K562 (cell line): ENCODE measurements around the gene ZNF628. TPM values are rescaled to one million over a fixed set of nuclear protein-coding genes. Genes with fewer than 3 reads are reported as not detected.

Experiments
- ATAC-seq: fragments of 200-7000 bp; cut with Tn5 transposase; 3 replicates; pipeline ENCODE4 v1.9.1; 2020; ENCODE audit warnings: moderate library complexity
- BruUV-seq: library from RNA; stranded (reverse); fragments of 400-500 nt; replicated peaks from 2 replicates; lab custom pipeline; 2021; lab: Mats Ljungman, UMichigan
- CTCF ChIA-PET: fragments of 300-600 bp; formaldehyde crosslinking; extraction: SDS; loops from one replicate; lab custom pipeline; 2021; ENCODE audit warnings: low intra/inter-chr PET ratio; lab: Yijun Ruan, JAX
- POLR2A ChIA-PET: fragments of 300-600, 350-650 bp; sonication (Branson Sonifier 250); formaldehyde crosslinking; extraction: SDS; loops from one replicate; lab custom pipeline; 2021; ENCODE audit warnings: antibody characterized with exemption, inconsistent platforms; lab: Yijun Ruan, JAX
- DNase-seq, 4 experiments: peaks; one replicate each; pipeline versions ENCODE4 v3.0.0 to v3.0.0-alpha.2; 2011 to 2018; ENCODE audit warnings: low spot score in 3 of 4, mixed read lengths in 3 of 4; ENCODE audit errors: extremely low read depth in 1 of 4
- FAIRE-seq: peaks from 2 replicates; lab custom pipeline; 2011; peaks lifted over from hg19 to GRCh38; lab: Jason Lieb, UNC
- H2AFZ ChIP-seq: 2 replicates; pipeline ENCODE4 v1.6.0; 2011; ENCODE audit warnings: low read depth, low read length, control low read depth, inconsistent platforms
- H3K27ac ChIP-seq: fragments of 200-600 bp; 3 replicates; pipeline ENCODE4 v1.8.0; 2011; ENCODE audit warnings: low read depth, mild to moderate bottlenecking, control low read depth, inconsistent platforms, low read length, moderate library complexity, mixed read lengths; ENCODE audit errors: extremely low read depth
- H3K27me3 ChIP-seq, 2 experiments: fragments of 300-600 bp in 1 of 2; 2 replicates in 1 of 2; 3 replicates in 1 of 2; pipeline versions ENCODE4 v1.6.0 to v1.8.0; 2011; ENCODE audit warnings: inconsistent platforms in 2 of 2, low read length in 2 of 2, mild to moderate bottlenecking in 1 of 2, mixed read lengths in 1 of 2, moderate library complexity in 1 of 2; ENCODE audit not compliant: control insufficient read depth in 2 of 2, insufficient read depth in 2 of 2
- H3K36me3 ChIP-seq: fragments of 300-600 bp; 3 replicates; pipeline ENCODE4 v1.8.0; 2011; ENCODE audit warnings: mild to moderate bottlenecking, low read length, inconsistent platforms; ENCODE audit not compliant: control insufficient read depth, insufficient read depth
- H3K4me1 ChIP-seq, 2 experiments: fragments of 200-600 bp in 1 of 2; replicated peaks in 1 of 2; 2 replicates in 1 of 2; 3 replicates in 1 of 2; pipeline versions ENCODE4 v1.5.1 to v1.8.0; 2011; ENCODE audit warnings: inconsistent platforms in 2 of 2, low read length in 2 of 2, mild to moderate bottlenecking in 1 of 2, mixed read lengths in 1 of 2, moderate library complexity in 1 of 2; ENCODE audit not compliant: control insufficient read depth in 2 of 2, insufficient read depth in 2 of 2
- H3K4me2 ChIP-seq: 2 replicates; pipeline ENCODE4 v1.6.1; 2011; ENCODE audit warnings: low read length, control low read depth, inconsistent platforms, mixed read lengths; ENCODE audit not compliant: insufficient read depth
- H3K4me3 ChIP-seq: fragments of 200-600 bp; sonication (generic), shearing (Covaris generic); 2 replicates; pipeline ENCODE4 v1.5.1; 2016; ENCODE audit warnings: control low read depth, inconsistent platforms
- H3K79me2 ChIP-seq: fragments of 200-600 bp; 3 replicates; pipeline ENCODE4 v1.8.0; 2011; ENCODE audit warnings: low read length, inconsistent platforms; ENCODE audit not compliant: control insufficient read depth, insufficient read depth
- H3K9ac ChIP-seq, 2 experiments: 2 replicates each; pipeline versions ENCODE4 v1.6.0 to v1.6.1; 2011; ENCODE audit warnings: low read depth in 2 of 2, low read length in 2 of 2, control low read depth in 1 of 2, inconsistent platforms in 1 of 2, mild to moderate bottlenecking in 1 of 2, mixed read lengths in 1 of 2; ENCODE audit not compliant: insufficient read depth in 1 of 2
- H3K9me1 ChIP-seq: one replicate; pipeline ENCODE4 v1.6.0; 2011; ENCODE audit warnings: inconsistent platforms, mild to moderate bottlenecking, low read length, moderate library complexity; ENCODE audit not compliant: control insufficient read depth, insufficient read depth
- H3K9me3 ChIP-seq: replicated peaks from 2 replicates; pipeline ENCODE4 v1.5.1; 2011; ENCODE audit warnings: low read depth, low read length, inconsistent platforms; ENCODE audit not compliant: control insufficient read depth, insufficient read depth
- H4K20me1 ChIP-seq: replicated peaks from 2 replicates; pipeline ENCODE4 v1.6.1; 2011; ENCODE audit warnings: low read length, inconsistent platforms, mixed read lengths; ENCODE audit not compliant: control insufficient read depth, insufficient read depth
- IRF2 ChIP-seq: sonication (generic); formaldehyde crosslinking; IDR thresholded peaks from 2 replicates; pipeline ENCODE4 v1.8.1; 2022; ENCODE audit warnings: mild to moderate bottlenecking, missing genetic modification reagents
- WGBS: fragments of 100-300 bp; shearing (Covaris generic); methylation state at CpG from one replicate; pipeline ENCODE4 v1.1.6; 2016; ENCODE audit warnings: low coverage, mixed read lengths; ENCODE audit not compliant: insufficient coverage; ENCODE audit errors: missing lambda C conversion rate; 5-methylcytosine and 5-hydroxymethylcytosine counted together
- in situ Hi-C: fragments of 300-500 bp; cut with MboI; formaldehyde crosslinking; loops from 4 replicates; pipeline ENCODE4 v1.15.0; 2018; ENCODE audit warnings: inconsistent platforms, mixed read lengths
- intact Hi-C: fragments of 100-400 bp; cut with micrococcal nuclease; formaldehyde crosslinking; loops from 2 replicates; pipeline ENCODE4 v1.14.2; 2022
- polyA plus RNA-seq, 8 experiments: library from polyadenylated mRNA; depleted of rRNA in 4 of 8; stranded (reverse) in 5 of 8; unstranded in 3 of 8; fragments of >200 nt; fragmentation: Nextera tagmentation in 2 of 8; fragmentation: Illumina TruSeq in 1 of 8; extraction: Ambion mirVana in 2 of 8; extraction: Trizol in 1 of 8; gene quantifications; 2 replicates each; pipeline versions ENCODE4 v1.2.1 to v1.2.3, GENCODE V29; 2011 to 2014; ENCODE audit warnings: inconsistent platforms in 1 of 8, missing spikeins in 1 of 8
- total RNA-seq, 7 experiments: library from RNA; depleted of rRNA in 6 of 7; stranded (reverse); fragments of >200 nt in 6 of 7; fragmentation: Illumina TruSeq in 2 of 7; extraction: Trizol in 2 of 7; gene quantifications; 2 replicates each; pipeline versions ENCODE4 v1.2.1 to v1.2.3, GENCODE V29; 2011 to 2021; ENCODE audit warnings: low replicate concordance in 1 of 7
- TF ChIP-seq, protein P1 (sequence below): sonication (generic); formaldehyde crosslinking; IDR thresholded peaks from 2 replicates; pipeline ENCODE4 v1.9.0; 2022; ENCODE audit warnings: mild to moderate bottlenecking, missing genetic modification reagents
- TF ChIP-seq, protein P2 (sequence below): sonication (generic); formaldehyde crosslinking; IDR thresholded peaks from 2 replicates; pipeline ENCODE4 v1.5.0; 2020; ENCODE audit warnings: missing genetic modification reagents

Gene ZNF628
- total and polyA plus RNA-seq, 9 of the 15 experiments (the other 6 are each of a cell fraction or from before 2014, with no cell fraction given) = 0.13 to 13.6 (median 2.2) TPM; not detected in 3

DNA sequence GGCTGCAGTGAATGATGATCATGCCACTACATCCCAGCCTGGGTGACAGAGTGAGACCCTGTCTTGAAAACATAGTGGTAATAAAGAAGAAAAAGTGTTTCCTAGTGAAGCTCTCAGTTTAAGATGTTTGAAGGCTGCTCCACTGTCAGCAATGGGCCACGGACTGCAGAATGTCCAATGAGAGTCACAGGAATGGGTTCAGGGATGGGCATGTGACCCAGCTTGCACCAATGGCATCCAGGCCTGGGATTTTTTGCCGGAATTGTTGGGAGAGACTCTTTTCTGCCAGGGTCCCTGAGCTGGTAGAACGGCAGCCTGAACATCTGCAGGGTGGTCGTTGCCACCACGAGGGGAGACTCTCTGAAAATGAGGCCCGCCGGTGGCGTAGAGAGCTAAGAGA, 39.6 kb upstream of the ZNF628 start:
- ATAC-seq = no peak
- no peaks in the 10 kb centered on the region for H3K9me3 ChIP-seq

More for the DNA sequence above, 39.6 kb upstream of the ZNF628 start:
- Histone ChIP-seq H3K4me2 (no peak overlapping the region), H3K9ac (no peak overlapping the region), H3K36me3 (no peaks in the 10 kb centered on the region), H3K4me3 (no peak overlapping the region), H4K20me1 (peaks cover 14% of the 10 kb centered on the region), H3K4me1 (peaks cover 10 to 36% of the 10 kb centered on the region in 2 experiments), H2AFZ (no peak overlapping the region), H3K79me2 (no peaks in the 10 kb centered on the region), H3K27ac (no peak overlapping the region), H3K9me1 (no peaks in the 10 kb centered on the region), H3K27me3 (peaks cover 0 to 9% of the 10 kb centered on the region in 2 experiments; a peak in 2 of 5 replicates)
- ChIA-PET POLR2A (interaction anchor here (0.6 to 1.7 kb wide), 11 partner anchors 10 to 84 kb away, joined by 3 to 9 read pairs (median 4); partner anchors contain the start of gene UBE2S), CTCF (no interaction called here)
- no TSS peak for BruUV-seq
- 21% methylated on average over 8 of the region's 8 CpGs for WGBS
- FAIRE-seq (no peak), DNase-seq (no peak)
- TF ChIP-seq, protein P1, sequence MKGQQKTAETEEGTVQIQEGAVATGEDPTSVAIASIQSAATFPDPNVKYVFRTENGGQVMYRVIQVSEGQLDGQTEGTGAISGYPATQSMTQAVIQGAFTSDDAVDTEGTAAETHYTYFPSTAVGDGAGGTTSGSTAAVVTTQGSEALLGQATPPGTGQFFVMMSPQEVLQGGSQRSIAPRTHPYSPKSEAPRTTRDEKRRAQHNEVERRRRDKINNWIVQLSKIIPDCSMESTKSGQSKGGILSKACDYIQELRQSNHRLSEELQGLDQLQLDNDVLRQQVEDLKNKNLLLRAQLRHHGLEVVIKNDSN (CRISPR knock-in tag) = peak; percentile 71
- TF ChIP-seq, protein P2, sequence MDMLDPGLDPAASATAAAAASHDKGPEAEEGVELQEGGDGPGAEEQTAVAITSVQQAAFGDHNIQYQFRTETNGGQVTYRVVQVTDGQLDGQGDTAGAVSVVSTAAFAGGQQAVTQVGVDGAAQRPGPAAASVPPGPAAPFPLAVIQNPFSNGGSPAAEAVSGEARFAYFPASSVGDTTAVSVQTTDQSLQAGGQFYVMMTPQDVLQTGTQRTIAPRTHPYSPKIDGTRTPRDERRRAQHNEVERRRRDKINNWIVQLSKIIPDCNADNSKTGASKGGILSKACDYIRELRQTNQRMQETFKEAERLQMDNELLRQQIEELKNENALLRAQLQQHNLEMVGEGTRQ (CRISPR knock-in tag) = peak; percentile 48
- TF ChIP-seq IRF2 (CRISPR knock-in tag) = no peak
- in situ Hi-C loops (loop anchor here (25.0 kb wide), 1 partner anchor 775 kb away; the partner anchor contains the start of gene LILRB4), intact Hi-C loops (no loop called here)
